GM12892 (cell line): Measurements from ENCODE around the gene MGAT4D.

ENCODE experiments used
- POLR2A ChIP-seq: IDR thresholded peaks from 2 replicates; pipeline ENCODE4 v1.6.1; 2011; ENCODE audit warnings: low read depth, low read length, control low read depth
- POLR2AphosphoS5 ChIP-seq: IDR thresholded peaks from 2 replicates; pipeline ENCODE4 v1.6.1; 2011; ENCODE audit warnings: low read depth, low read length, control low read depth
- TAF1 ChIP-seq: IDR thresholded peaks from 2 replicates; pipeline ENCODE4 v1.6.1; 2011; ENCODE audit warnings: low read depth, mild to moderate bottlenecking, control low read depth, low read length, borderline replicate concordance

GRCh38 chr4:140472156-140472555, 25.9 kb downstream of the MGAT4D start:
- TF ChIP-seq TAF1 = no peak
- TF ChIP-seq POLR2AphosphoS5 = no peak
- no peak for TF ChIP-seq POLR2A
